C1 segment of cervical spinal cord (tissue), 14 donors: ENCODE measurements around the gene SCYGR4.

Experiments
- DNase-seq, 14 donors: peaks; one replicate each; lab custom pipeline; 2025; lab: John Stamatoyannopoulos, UW

The SCYGR4 gene

GRCh38 chr2:227614246-227614645 lies 3.1 kb upstream of the SCYGR4 start:
- no peak for DNase-seq

GRCh38 chr2:227614740-227615139 lies 2.6 kb upstream of the SCYGR4 start, which contains the start of gene SCYGR3:
TSS of gene SCYGR3 (minus strand) at chr2:227614840. CDS start at chr2:227614840, 0 bp downstream.
- no peak for DNase-seq

- DNase-seq: no peak
Measured at GRCh38 chr2:227615181-227615580, 2.1 kb upstream of the SCYGR4 start.

- DNase-seq: no peak
Measured at GRCh38 chr2:227615906-227616305, 1.4 kb upstream of the SCYGR4 start.

- DNase-seq: no peak
Measured at GRCh38 chr2:227616631-227617030, 667 bp upstream of the SCYGR4 start.

- no peak for DNase-seq
Measured at GRCh38 chr2:227623226-227623625, 5.9 kb downstream of the SCYGR4 start.

- DNase-seq: no peak
Measured at GRCh38 chr2:227625420-227625819, 8.1 kb downstream of the SCYGR4 start.

GRCh38 chr2:227626580-227627151 lies 9.4 kb downstream of the SCYGR4 start:
- DNase-seq: no peak

GRCh38 chr2:227627769-227628168 lies 10.5 kb downstream of the SCYGR4 start:
- no peak for DNase-seq

- no peak for DNase-seq
Measured at GRCh38 chr2:227629435-227629834, 12.1 kb downstream of the SCYGR4 start.

GRCh38 chr2:227630322-227630721 lies 13.0 kb downstream of the SCYGR4 start:
- DNase-seq: no peak

- DNase-seq: no peak
Measured at GRCh38 chr2:227632827-227633226, 15.5 kb downstream of the SCYGR4 start.

- no peak for DNase-seq
Measured at GRCh38 chr2:227634201-227634600, 16.9 kb downstream of the SCYGR4 start.

- no peak for DNase-seq
Measured at GRCh38 chr2:227642656-227643055, 25.4 kb downstream of the SCYGR4 start.

- DNase-seq: no peak
Measured at GRCh38 chr2:227643990-227644551, 26.8 kb downstream of the SCYGR4 start.

- no peak for DNase-seq
Measured at GRCh38 chr2:227653419-227653818, 36.1 kb downstream of the SCYGR4 start.

GRCh38 chr2:227654426-227654825 lies 37.1 kb downstream of the SCYGR4 start:
- DNase-seq: no peak

GRCh38 chr2:227655454-227655853 lies 38.2 kb downstream of the SCYGR4 start:
- DNase-seq: no peak

- no peak for DNase-seq
Measured at GRCh38 chr2:227657199-227657845, 40.0 kb downstream of the SCYGR4 start.

GRCh38 chr2:227661025-227661649 lies 43.8 kb downstream of the SCYGR4 start:
- no peak for DNase-seq

- DNase-seq: no peak
Measured at GRCh38 chr2:227661827-227662226, 44.5 kb downstream of the SCYGR4 start.

- DNase-seq: no peak
Measured at GRCh38 chr2:227665189-227665940, 48.1 kb downstream of the SCYGR4 start.
